HG03432 (cell line): ENCODE data around the gene CLSTN3.
A peak's percentile ranks its signal among the peaks of the same experiment; 100 is the strongest.
"Not testable (repeated sequence)": the region's sequence is repeated elsewhere in the genome, so short reads cannot be mapped to it uniquely, and the experiment has no call there.

Experiments used
- ATAC-seq: cut with Tn5 transposase; IDR thresholded peaks from one replicate; pipeline ENCODE4 v1.9.1; 2021; ENCODE audit warnings: mild to moderate bottlenecking, moderate library complexity; ENCODE audit not compliant: unreplicated experiment

CLSTN3 gene

GRCh38 chr12:7103837-7104584 is 26.2 kb upstream of the CLSTN3 start:
- ATAC-seq = no peak

- no peak for ATAC-seq
Measured at GRCh38 chr12:7106082-7106481, 24.1 kb upstream of the CLSTN3 start.

- ATAC-seq = not testable (repeated sequence)
Measured at GRCh38 chr12:7107181-7107580, 23.0 kb upstream of the CLSTN3 start.

- ATAC-seq = no peak
Measured at GRCh38 chr12:7107636-7108002, 22.6 kb upstream of the CLSTN3 start.

GRCh38 chr12:7108003-7108795 is 22.0 kb upstream of the CLSTN3 start:
- ATAC-seq = peak; percentile 93

- peak; percentile 31 for ATAC-seq
Measured at GRCh38 chr12:7108796-7109571, 21.2 kb upstream of the CLSTN3 start, which contains the start of gene C1RL. C1RL (minus strand) TSS chr12:7109214; CDS start chr12:7109180, 34 bp downstream.

GRCh38 chr12:7109572-7109920 is 20.6 kb upstream of the CLSTN3 start:
- ATAC-seq = no peak

- ATAC-seq = no peak
Measured at GRCh38 chr12:7110661-7111060, 19.5 kb upstream of the CLSTN3 start.

GRCh38 chr12:7112041-7112440 is 18.1 kb upstream of the CLSTN3 start:
- ATAC-seq = no peak

- no peak for ATAC-seq
Measured at GRCh38 chr12:7113389-7113871, 16.7 kb upstream of the CLSTN3 start.

GRCh38 chr12:7114008-7114407 is 16.2 kb upstream of the CLSTN3 start:
- no peak for ATAC-seq

GRCh38 chr12:7114851-7115250 is 15.3 kb upstream of the CLSTN3 start:
- ATAC-seq = no peak

GRCh38 chr12:7116196-7116595 is 14.0 kb upstream of the CLSTN3 start:
- ATAC-seq = no peak

- no peak for ATAC-seq
Measured at GRCh38 chr12:7116916-7117315, 13.3 kb upstream of the CLSTN3 start.

- no peak for ATAC-seq
Measured at GRCh38 chr12:7117670-7118069, 12.5 kb upstream of the CLSTN3 start.

- no peak for ATAC-seq
Measured at GRCh38 chr12:7118881-7119280, 11.3 kb upstream of the CLSTN3 start.

GRCh38 chr12:7120166-7120565 is 10.0 kb upstream of the CLSTN3 start:
- ATAC-seq = no peak

GRCh38 chr12:7121324-7121723 is 8.8 kb upstream of the CLSTN3 start:
- no peak for ATAC-seq

GRCh38 chr12:7122811-7123769 is 7.1 kb upstream of the CLSTN3 start:
- ATAC-seq = no peak

- no peak for ATAC-seq
Measured at GRCh38 chr12:7123806-7124522, 6.2 kb upstream of the CLSTN3 start.
